LNCAP (cell line): ENCODE data around the gene ST7.

ENCODE experiments used
- TF ChIP-seq, protein P1 (sequence below): fragments of 450-650 bp; IDR thresholded peaks from 2 replicates; pipeline ENCODE4 v1.5.1; 2017; ENCODE audit warnings: mild to moderate bottlenecking

ST7 gene

DNA sequence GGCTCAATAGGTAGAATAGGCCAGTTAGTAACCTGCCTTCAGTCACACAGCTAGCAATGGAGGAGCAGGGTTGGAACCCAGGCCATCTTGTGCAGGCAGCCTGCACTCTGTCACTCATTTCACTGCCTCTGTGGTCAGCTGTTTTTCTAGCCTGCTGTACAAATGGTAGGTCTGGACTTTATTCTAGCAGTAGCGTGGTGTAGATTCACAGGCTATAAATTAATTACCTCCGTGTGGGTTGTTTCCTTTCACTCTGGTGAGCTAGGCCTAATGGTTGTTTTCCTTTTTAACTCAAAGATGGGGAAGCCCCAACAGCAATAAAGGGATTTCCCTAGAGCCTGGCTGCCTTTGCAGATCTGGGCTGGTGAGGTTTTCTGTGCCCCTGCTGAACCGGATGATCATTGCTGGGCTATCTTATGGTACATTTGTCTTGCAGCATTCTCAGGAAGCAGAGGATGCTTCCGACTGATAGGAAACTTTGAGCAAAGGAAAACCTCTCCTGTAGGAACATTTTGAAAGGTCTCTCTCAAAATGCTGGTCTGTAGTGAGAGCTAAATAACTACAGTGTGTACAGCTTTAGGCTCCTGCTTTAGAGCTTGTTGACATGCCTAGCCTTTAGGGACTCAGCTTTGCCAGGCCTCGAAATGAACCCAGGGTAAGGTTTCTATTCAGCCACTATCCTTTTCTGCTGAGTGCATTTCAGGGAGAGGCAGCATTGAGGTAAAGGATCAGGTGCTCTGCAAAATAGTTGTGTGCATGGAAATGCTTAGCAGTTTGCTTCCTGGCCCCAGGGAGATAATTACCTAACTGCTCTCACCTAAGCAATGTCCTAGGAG, 157.4 kb downstream of the ST7 start:
- TF ChIP-seq, protein P1, sequence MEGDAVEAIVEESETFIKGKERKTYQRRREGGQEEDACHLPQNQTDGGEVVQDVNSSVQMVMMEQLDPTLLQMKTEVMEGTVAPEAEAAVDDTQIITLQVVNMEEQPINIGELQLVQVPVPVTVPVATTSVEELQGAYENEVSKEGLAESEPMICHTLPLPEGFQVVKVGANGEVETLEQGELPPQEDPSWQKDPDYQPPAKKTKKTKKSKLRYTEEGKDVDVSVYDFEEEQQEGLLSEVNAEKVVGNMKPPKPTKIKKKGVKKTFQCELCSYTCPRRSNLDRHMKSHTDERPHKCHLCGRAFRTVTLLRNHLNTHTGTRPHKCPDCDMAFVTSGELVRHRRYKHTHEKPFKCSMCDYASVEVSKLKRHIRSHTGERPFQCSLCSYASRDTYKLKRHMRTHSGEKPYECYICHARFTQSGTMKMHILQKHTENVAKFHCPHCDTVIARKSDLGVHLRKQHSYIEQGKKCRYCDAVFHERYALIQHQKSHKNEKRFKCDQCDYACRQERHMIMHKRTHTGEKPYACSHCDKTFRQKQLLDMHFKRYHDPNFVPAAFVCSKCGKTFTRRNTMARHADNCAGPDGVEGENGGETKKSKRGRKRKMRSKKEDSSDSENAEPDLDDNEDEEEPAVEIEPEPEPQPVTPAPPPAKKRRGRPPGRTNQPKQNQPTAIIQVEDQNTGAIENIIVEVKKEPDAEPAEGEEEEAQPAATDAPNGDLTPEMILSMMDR, result no peak

DNA sequence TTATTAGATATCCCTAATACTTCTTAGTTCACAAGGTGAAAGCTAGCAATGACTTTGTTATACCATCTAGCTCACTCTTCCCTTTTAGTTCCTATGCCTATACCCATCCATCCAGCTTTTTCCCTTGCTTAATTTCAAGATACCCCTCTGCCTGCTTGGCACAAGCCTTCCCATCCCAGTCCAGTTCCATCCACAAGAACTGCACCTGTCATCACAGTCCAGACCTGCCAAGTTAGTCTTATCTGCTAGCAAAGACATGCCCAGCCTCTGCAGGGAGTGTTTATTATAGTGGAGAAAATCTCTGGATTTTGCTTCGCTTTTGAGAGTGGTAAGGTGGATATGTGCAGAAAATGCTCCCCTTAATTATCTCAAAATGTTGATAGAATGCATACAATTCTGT, 158.2 kb downstream of the ST7 start:
- TF ChIP-seq, protein P1, result no peak

DNA sequence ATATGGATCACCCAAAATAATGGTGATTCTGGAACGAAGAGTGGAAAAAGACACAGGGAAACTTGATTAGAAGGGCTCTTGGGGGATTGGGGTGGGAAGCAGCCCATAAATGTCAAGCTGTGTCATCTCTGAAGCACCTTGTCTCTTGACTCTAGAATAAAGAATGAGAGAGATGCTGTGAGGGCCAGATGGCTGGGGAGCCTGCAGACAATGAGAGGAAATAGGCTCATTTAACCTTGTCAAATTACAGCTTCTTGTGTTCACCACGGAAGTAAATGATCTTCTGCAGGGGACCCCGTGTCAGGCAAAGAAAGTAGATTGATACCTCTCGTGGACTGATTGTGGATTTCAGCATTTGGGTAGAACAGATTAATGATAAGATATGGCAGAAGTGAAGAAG, 159.3 kb downstream of the ST7 start:
- TF ChIP-seq, protein P1, result no peak

DNA sequence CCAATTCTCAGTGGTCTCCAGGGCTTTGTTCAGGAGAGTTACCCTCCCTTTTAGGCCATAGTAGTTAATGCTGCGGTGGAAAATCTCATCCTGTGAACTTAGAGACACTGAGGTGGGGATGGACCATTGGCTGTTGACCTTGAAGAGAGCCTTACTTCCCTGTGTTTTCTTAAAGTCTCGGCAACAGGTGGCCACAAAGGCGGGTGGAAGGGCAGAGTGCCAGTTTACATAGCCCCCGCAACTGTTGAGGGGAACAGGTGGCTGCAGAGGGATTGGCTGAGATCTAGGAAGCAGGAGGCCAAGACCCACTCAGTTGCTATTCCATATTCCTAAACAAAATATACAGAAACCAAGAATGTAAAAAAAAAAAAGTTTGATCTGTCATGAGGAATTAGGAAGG, 160.6 kb downstream of the ST7 start:
- TF ChIP-seq, protein P1, result no peak

DNA sequence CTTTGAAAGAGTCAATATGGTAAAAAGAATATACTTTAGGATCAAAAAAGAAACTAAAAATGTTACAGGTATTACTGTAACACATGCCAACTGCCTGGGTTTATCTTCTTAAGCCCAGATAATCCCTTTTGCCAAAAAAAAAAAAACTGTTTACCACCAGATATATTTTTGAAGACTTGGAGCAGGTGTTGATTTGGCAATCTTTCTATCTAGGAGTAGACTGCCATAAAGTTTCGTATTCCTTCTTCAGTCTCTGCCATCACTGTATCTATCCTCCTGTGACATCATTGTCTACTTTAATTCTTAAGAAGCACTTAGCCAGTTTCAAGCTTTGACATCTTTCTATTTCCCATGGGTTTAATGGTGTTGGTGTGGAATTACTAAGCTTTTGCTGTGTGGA, 161.0 kb downstream of the ST7 start:
- TF ChIP-seq, protein P1, result no peak

DNA sequence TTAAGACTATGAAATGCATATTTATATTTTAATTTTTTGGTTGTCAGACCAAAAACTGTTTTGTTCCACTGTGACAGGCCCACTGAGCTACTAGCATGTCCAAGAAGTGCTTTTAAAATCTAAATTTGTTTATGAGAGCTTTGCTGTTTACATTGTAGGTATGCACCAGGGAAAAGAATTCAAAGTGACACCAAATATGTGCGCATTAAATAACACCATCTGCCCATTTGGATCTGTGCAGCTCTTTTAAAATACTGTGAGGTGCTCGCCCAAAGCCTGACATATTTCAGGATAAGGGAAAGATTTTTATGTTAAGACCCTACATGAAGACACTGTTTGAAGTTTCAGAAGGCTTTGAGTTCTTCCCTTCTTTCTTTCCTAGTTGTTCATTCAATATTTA, 162.9 kb downstream of the ST7 start:
- TF ChIP-seq, protein P1, result no peak

DNA sequence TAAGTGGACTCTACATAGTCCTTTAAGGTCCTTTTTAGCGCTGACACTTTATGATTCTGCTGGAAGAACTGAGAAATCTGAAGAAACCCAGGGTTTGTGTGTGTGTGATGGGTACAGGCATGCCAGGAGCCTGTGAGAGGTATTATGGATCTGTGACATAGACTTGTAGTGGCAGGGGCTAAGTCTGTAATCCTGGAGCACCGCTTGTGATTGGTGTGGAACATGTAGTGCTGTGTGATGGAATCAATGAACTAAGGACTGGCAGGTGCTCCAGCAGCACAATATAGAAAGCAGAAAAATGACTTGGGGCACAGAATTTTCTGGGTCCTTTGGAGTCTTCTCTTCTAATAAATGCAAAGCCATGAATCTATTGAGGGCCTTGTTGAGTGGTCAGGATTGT, 163.9 kb downstream of the ST7 start:
- TF ChIP-seq, protein P1, result no peak
